H1 (cell line): ENCODE data around the gene TMEM41A. TPM values are rescaled to one million over a fixed set of nuclear protein-coding genes. Genes with fewer than 3 reads are reported as not detected.

Experiments
- CTCF ChIA-PET: fragments of 300-600 bp; sonication (Branson Sonifier 250); formaldehyde crosslinking; loops from one replicate; lab custom pipeline; 2021; ENCODE audit not compliant: partially characterized antibody; lab: Charles Lee
- POLR2A ChIA-PET: fragments of 300-600 bp; sonication (Branson Sonifier 250); formaldehyde crosslinking; loops from one replicate; lab custom pipeline; 2021; ENCODE audit warnings: inconsistent platforms; ENCODE audit not compliant: partially characterized antibody; lab: Charles Lee
- DNase-seq, 2 experiments: peaks; one replicate each; pipeline versions ENCODE4 v3.0.0 to v3.0.0-alpha.2; 2010 to 2022; ENCODE audit warnings: low spot score in 2 of 2, low read depth in 1 of 2, mixed read lengths in 1 of 2
- FAIRE-seq: peaks from 2 replicates; lab custom pipeline; 2011; peaks lifted over from hg19 to GRCh38; lab: Jason Lieb, UNC
- H2AFZ ChIP-seq: 2 replicates; pipeline ENCODE4 v1.8.1; 2012; ENCODE audit warnings: low read length, inconsistent platforms
- H2AK5ac ChIP-seq: 2 replicates; pipeline ENCODE4 v1.6.1; 2013; ENCODE audit warnings: low read depth, low read length
- H2BK120ac ChIP-seq: replicated peaks from 2 replicates; pipeline ENCODE3; 2013; ENCODE audit warnings: low read depth, low read length, inconsistent platforms
- H2BK12ac ChIP-seq: 2 replicates; pipeline ENCODE4 v1.6.1; 2013; ENCODE audit warnings: low read depth, low read length
- H2BK15ac ChIP-seq: 2 replicates; pipeline ENCODE4 v1.6.1; 2013; ENCODE audit warnings: low read length
- H2BK20ac ChIP-seq: 2 replicates; pipeline ENCODE4 v1.6.1; 2013; ENCODE audit warnings: low read length
- H2BK5ac ChIP-seq: 2 replicates; pipeline ENCODE4 v1.6.1; 2013; ENCODE audit warnings: low read depth, low read length
- H3K14ac ChIP-seq: 2 replicates; pipeline ENCODE4 v1.6.1; 2013; ENCODE audit warnings: inconsistent platforms; ENCODE audit not compliant: insufficient read length
- H3K18ac ChIP-seq: 2 replicates; pipeline ENCODE4 v1.6.1; 2013; ENCODE audit warnings: low read length; ENCODE audit errors: extremely low read depth
- H3K23ac ChIP-seq: 2 replicates; pipeline ENCODE4 v1.6.1; 2013; ENCODE audit warnings: inconsistent platforms; ENCODE audit not compliant: insufficient read length
- H3K23me2 ChIP-seq: 2 replicates; pipeline ENCODE4 v1.6.1; 2013; ENCODE audit warnings: low read depth, low read length
- H3K27ac ChIP-seq: 2 replicates; pipeline ENCODE4 v1.6.1; 2011; ENCODE audit warnings: low read depth, low read length, inconsistent platforms
- H3K27me3 ChIP-seq, 4 experiments: replicated peaks in 1 of 4; 1 replicate in 1 of 4; 2 replicates in 3 of 4; pipeline versions ENCODE4 v1.6.1 to v1.8.1; 2011 to 2013; ENCODE audit warnings: low read length in 3 of 4, mild to moderate bottlenecking in 3 of 4, inconsistent platforms in 2 of 4, mixed read lengths in 2 of 4, moderate library complexity in 1 of 4; ENCODE audit not compliant: control insufficient read depth in 3 of 4, insufficient read depth in 3 of 4; ENCODE audit errors: extremely low read depth in 1 of 4
- H3K36me3 ChIP-seq, 4 experiments: 2 replicates each; pipeline versions ENCODE4 v1.6.1 to v1.8.1; 2011 to 2013; ENCODE audit warnings: mild to moderate bottlenecking in 4 of 4, low read length in 3 of 4, moderate library complexity in 2 of 4, control low read depth in 1 of 4, inconsistent platforms in 1 of 4; ENCODE audit not compliant: insufficient read depth in 4 of 4, control insufficient read depth in 2 of 4
- H3K4ac ChIP-seq: replicated peaks from 2 replicates; pipeline ENCODE3; 2013; ENCODE audit warnings: low read length, low read depth, mixed read lengths, inconsistent platforms; ENCODE audit not compliant: insufficient read length
- H3K4me1 ChIP-seq, 4 experiments: replicated peaks in 1 of 4; 1 replicate in 1 of 4; 2 replicates in 3 of 4; pipeline versions ENCODE4 v1.6.1 to v1.8.1; 2011 to 2013; ENCODE audit warnings: low read length in 3 of 4, inconsistent platforms in 2 of 4, mixed read lengths in 1 of 4; ENCODE audit not compliant: insufficient read depth in 4 of 4, control insufficient read depth in 3 of 4
- H3K4me2 ChIP-seq, 2 experiments: 2 replicates each; pipeline versions ENCODE4 v1.6.1 to v1.8.1; 2011 to 2013; ENCODE audit warnings: low read depth in 2 of 2, low read length in 2 of 2, control low read depth in 1 of 2, inconsistent platforms in 1 of 2, mild to moderate bottlenecking in 1 of 2; ENCODE audit not compliant: insufficient read depth in 1 of 2
- H3K4me3 ChIP-seq, 4 experiments: fragments of 200-600, 300-600 bp in 1 of 4; sonication (generic), shearing (Covaris generic), sonication (Bioruptor Twin) in 1 of 4; 2 replicates each; pipeline versions ENCODE4 v1.5.1 to v1.8.1; 2011 to 2016; ENCODE audit warnings: low read length in 4 of 4, low read depth in 3 of 4, control low read depth in 2 of 4, inconsistent platforms in 2 of 4, mild to moderate bottlenecking in 2 of 4, mixed read lengths in 1 of 4, moderate library complexity in 1 of 4; ENCODE audit not compliant: insufficient read depth in 2 of 4; ENCODE audit errors: extremely low read depth in 1 of 4
- H3K56ac ChIP-seq: replicated peaks from 2 replicates; pipeline ENCODE3; 2013; ENCODE audit warnings: low read depth, mild to moderate bottlenecking, mixed read lengths, low read length, inconsistent platforms; ENCODE audit not compliant: insufficient read length
- H3K79me1 ChIP-seq: 2 replicates; pipeline ENCODE4 v1.6.1; 2013; ENCODE audit warnings: low read depth, low read length, control low read depth
- H3K79me2 ChIP-seq, 2 experiments: 2 replicates each; pipeline versions ENCODE4 v1.6.1 to v1.8.1; 2012 to 2013; ENCODE audit warnings: low read length in 2 of 2, mild to moderate bottlenecking in 2 of 2, inconsistent platforms in 1 of 2; ENCODE audit not compliant: insufficient read depth in 2 of 2, control insufficient read depth in 1 of 2
- H3K9ac ChIP-seq, 4 experiments: replicated peaks in 1 of 4; 1 replicate in 1 of 4; 2 replicates in 3 of 4; pipeline versions ENCODE4 v1.6.1 to v1.8.1; 2011 to 2013; ENCODE audit warnings: low read depth in 3 of 4, low read length in 3 of 4, control low read depth in 2 of 4, mild to moderate bottlenecking in 2 of 4, moderate library complexity in 2 of 4, inconsistent platforms in 1 of 4; ENCODE audit errors: extremely low read depth in 1 of 4
- H3K9me3 ChIP-seq, 2 experiments: 2 replicates each; pipeline versions ENCODE4 v1.6.1 to v1.8.1; 2012 to 2013; ENCODE audit warnings: mild to moderate bottlenecking in 2 of 2, moderate library complexity in 2 of 2, control low read depth in 1 of 2, inconsistent platforms in 1 of 2, low read depth in 1 of 2, low read length in 1 of 2, mixed read lengths in 1 of 2; ENCODE audit not compliant: insufficient read depth in 2 of 2
- H4K20me1 ChIP-seq, 2 experiments: replicated peaks in 1 of 2; 2 replicates each; pipeline versions ENCODE3 to v1.8.1; 2011 to 2013; ENCODE audit warnings: inconsistent platforms in 2 of 2, low read length in 2 of 2, mild to moderate bottlenecking in 1 of 2; ENCODE audit not compliant: insufficient read depth in 2 of 2, control insufficient read depth in 1 of 2
- H4K5ac ChIP-seq: 2 replicates; pipeline ENCODE4 v1.6.1; 2013; ENCODE audit warnings: low read length, low read depth, mixed read lengths, inconsistent platforms; ENCODE audit not compliant: insufficient read length
- H4K8ac ChIP-seq: 2 replicates; pipeline ENCODE4 v1.8.0; 2013; ENCODE audit warnings: mild to moderate bottlenecking, moderate library complexity, low read length, inconsistent platforms; ENCODE audit not compliant: insufficient read depth; ENCODE audit errors: extremely low read depth
- H4K91ac ChIP-seq: replicated peaks from 2 replicates; pipeline ENCODE3; 2013; ENCODE audit warnings: low read length, mixed read lengths, inconsistent platforms; ENCODE audit not compliant: insufficient read length
- BCL11A ChIP-seq, 2 experiments: IDR thresholded peaks; one replicate each; pipeline ENCODE4 v1.6.1; 2011; ENCODE audit warnings: low read depth in 2 of 2, low read length in 2 of 2, mild to moderate bottlenecking in 2 of 2
- CBX8 ChIP-seq: fragments of 300-800, 300-1000 bp; sonication (generic); IDR thresholded peaks from 2 replicates; pipeline ENCODE4 v1.7.1; 2016; ENCODE audit warnings: low read depth, low read length, borderline replicate concordance
- CTBP2 ChIP-seq: IDR thresholded peaks from 2 replicates; pipeline ENCODE4 v1.7.0; 2011; ENCODE audit warnings: borderline replicate concordance, mild to moderate bottlenecking, moderate library complexity, mixed read lengths, low read length; ENCODE audit not compliant: insufficient read depth, insufficient read length
- CTCF ChIP-seq, 3 experiments: IDR thresholded peaks; 1 replicate in 2 of 3; 2 replicates in 1 of 3; pipeline versions ENCODE4 v1.5.1 to v1.6.1; 2011; ENCODE audit warnings: low read length in 3 of 3, mild to moderate bottlenecking in 3 of 3, inconsistent platforms in 2 of 3, low read depth in 1 of 3, moderate library complexity in 1 of 3; ENCODE audit not compliant: insufficient read depth in 1 of 3; ENCODE audit errors: control extremely low read depth in 1 of 3
- GABPA ChIP-seq: IDR thresholded peaks from 2 replicates; pipeline ENCODE4 v1.6.1; 2011; ENCODE audit warnings: mild to moderate bottlenecking, low read length, moderate library complexity, borderline replicate concordance; ENCODE audit not compliant: insufficient read depth
- HDAC2 ChIP-seq, 2 experiments: fragments of 300-600 bp in 1 of 2; sonication (generic) in 1 of 2; IDR thresholded peaks; 2 replicates each; pipeline ENCODE4 v1.6.1; 2011 to 2012; ENCODE audit warnings: low read depth in 2 of 2, low read length in 2 of 2, mild to moderate bottlenecking in 2 of 2, moderate library complexity in 2 of 2, borderline replicate concordance in 1 of 2, inconsistent platforms in 1 of 2
- PHF8 ChIP-seq: fragments of 200-600 bp; sonication (generic); conservative IDR thresholded peaks from 2 replicates; pipeline ENCODE4 v1.7.1; 2012; ENCODE audit warnings: low read depth, mild to moderate bottlenecking, inconsistent platforms, low read length, moderate library complexity
- SIN3A ChIP-seq, 2 experiments: IDR thresholded peaks in 1 of 2; conservative IDR thresholded peaks in 1 of 2; 2 replicates each; pipeline ENCODE4 v1.6.1; 2011 to 2012; ENCODE audit warnings: low read length in 2 of 2, improper control_type of control experiment in 1 of 2, low read depth in 1 of 2, mild to moderate bottlenecking in 1 of 2
- TCF12 ChIP-seq: IDR thresholded peaks from 2 replicates; pipeline ENCODE4 v1.6.1; 2011; ENCODE audit warnings: low read depth, mild to moderate bottlenecking, low read length
- YY1 ChIP-seq: IDR thresholded peaks from 2 replicates; pipeline ENCODE4 v1.6.1; 2011; ENCODE audit warnings: low read depth, mild to moderate bottlenecking, low read length
- WGBS, 2 experiments: shearing (Covaris generic) in 1 of 2; methylation state at CpG; one replicate each; pipeline versions ENCODE4 v1.1.6 to v1.1.7; 2013 to 2015; ENCODE audit warnings: low lambda C conversion rate in 2 of 2, mixed read lengths in 2 of 2, inconsistent platforms in 1 of 2, low coverage in 1 of 2, missing lambda C conversion rate in 1 of 2; ENCODE audit not compliant: insufficient replicate concordance in 2 of 2, insufficient coverage in 1 of 2, insufficient read length in 1 of 2; ENCODE audit errors: extremely low coverage in 1 of 2, missing lambda C conversion rate in 1 of 2; 5-methylcytosine and 5-hydroxymethylcytosine counted together
- polyA plus RNA-seq, 7 experiments: library from polyadenylated mRNA; depleted of rRNA in 3 of 7; stranded (reverse) in 5 of 7; unstranded in 2 of 7; fragments of >200 nt in 5 of 7; fragments of 200-250 nt in 2 of 7; gene quantifications; 1 replicate in 5 of 7; 2 replicates in 1 of 7; 4 replicates in 1 of 7; pipeline versions ENCODE4 v1.2.1 to v1.2.3, GENCODE V29; 2011 to 2013; ENCODE audit warnings: missing spikeins in 2 of 7, mixed read lengths in 2 of 7
- total RNA-seq: library from RNA; stranded (reverse); fragmentation: NEBNext Ultra II Directional; extraction: Animal tissue kit (Norgen Biotek cat#: 25700); gene quantifications from 2 replicates; pipeline ENCODE4 v1.2.1, GENCODE V29; 2021

The TMEM41A gene
- total and polyA plus RNA-seq, 2 of the 8 experiments (the other 6 are each of a cell fraction or from before 2014, with no cell fraction given) = 14.1 to 17.5 TPM

- Histone ChIP-seq H4K91ac (no peak overlapping the region), H3K27ac (no peak overlapping the region), H3K23me2 (no peaks in the 10 kb centered on the region; the same call in 1 of the 2 replicates), H3K18ac (no peak overlapping the region), H3K27me3 (no peaks in the 10 kb centered on the region), H2BK15ac (no peak overlapping the region), H4K5ac (no peak overlapping the region), H3K4me2 (no peak overlapping the region), H3K9ac (no peak overlapping the region), H2BK120ac (no peak overlapping the region), H2BK5ac (no peak overlapping the region), H2BK12ac (no peak overlapping the region), H3K4me1 (no peaks in the 10 kb centered on the region), H3K79me1 (no peaks in the 10 kb centered on the region), H3K56ac (no peak overlapping the region), H4K20me1 (no peaks in the 10 kb centered on the region), H3K4me3 (no peak overlapping the region), H2BK20ac (no peak overlapping the region), H2AFZ (0 out of 2 replicates have a peak overlapping the region, but pooled peaks have one; percentile 3), H4K8ac (no peak overlapping the region), H2AK5ac (no peak overlapping the region), H3K4ac (no peak overlapping the region), H3K23ac (no peak overlapping the region), H3K14ac (no peak overlapping the region), H3K79me2 (no peaks in the 10 kb centered on the region), H3K9me3 (no peaks in the 10 kb centered on the region), H3K36me3 (no peaks in the 10 kb centered on the region)
- CTCF ChIA-PET = interaction anchor here (0.8 to 3.1 kb wide), 4 partner anchors 9 to 72 kb away, joined by 3 to 11 read pairs (median 3); no protein-coding TSS in a partner anchor
- WGBS, 2 experiments = 80% methylated on average over 1 of the region's 1 CpG; no CpG with 5 or more reads in 1 of the 2 experiments
- DNase-seq (no peak), FAIRE-seq (no peak)
- POLR2A ChIA-PET = no interaction called here
- TF ChIP-seq CTBP2 (no peak), GABPA (no peak), CTCF (IDR thresholded peaks at IDR 0.05; ENCODE audit: control extremely low read depth in 1 of 3, insufficient read depth in 1 of 3, low read depth in 1 of 3, low read length in 3 of 3) (no peak), CBX8 (no peak), BCL11A (IDR thresholded peaks at IDR 0.05; ENCODE audit: low read depth in 2 of 2, low read length in 2 of 2) (no peak), SIN3A (conservative IDR thresholded peaks at IDR 0.05 in 1 of 2, IDR thresholded peaks at IDR 0.05 in 1 of 2; ENCODE audit: low read depth in 1 of 2, low read length in 2 of 2) (no peak), HDAC2 (IDR thresholded peaks at IDR 0.05; ENCODE audit: borderline replicate concordance in 1 of 2, low read depth in 2 of 2, low read length in 2 of 2) (no peak), PHF8 (no peak), YY1 (no peak), TCF12 (no peak)
These were observed 4.7 kb upstream of the TMEM41A start for GRCh38 chr3:185503521-185503920.
